Activated B cell treated with CpG ODN at 0.5 μM for 24 hours (primary cell): ENCODE data around the gene KIF26B. TPM values are rescaled to one million over a fixed set of nuclear protein-coding genes. Genes with fewer than 3 reads are reported as not detected.
"Not testable (repeated sequence)": the region's sequence is repeated elsewhere in the genome, so short reads cannot be mapped to it uniquely, and the experiment has no call there.

Experiments
- ATAC-seq: fragments of 200-7000 bp; cut with Tn5 transposase; one replicate; pipeline ENCODE4 v1.10.0; 2021; ENCODE audit warnings: low read depth, mild to moderate bottlenecking, moderate library complexity
- CTCF ChIA-PET: fragments of 350-600 bp; sonication (Branson Sonifier 250); formaldehyde crosslinking; loops from one replicate; lab custom pipeline; 2021; ENCODE audit warnings: antibody characterized with exemption; lab: Charles Lee
- POLR2A ChIA-PET: fragments of 350-600 bp; sonication (Branson Sonifier 250); formaldehyde crosslinking; loops from one replicate; lab custom pipeline; 2021; ENCODE audit warnings: antibody characterized with exemption; lab: Charles Lee
- DNase-seq: peaks from one replicate; pipeline ENCODE4 v3.0.0; 2022
- H3K27ac Mint-ChIP-seq: one replicate; pipeline ENCODE4 v1.8.0; 2020; ENCODE audit warnings: mixed read lengths
- H3K27me3 Mint-ChIP-seq: one replicate; pipeline ENCODE4 v1.8.0; 2021; ENCODE audit warnings: mixed read lengths
- H3K36me3 Mint-ChIP-seq: one replicate; pipeline ENCODE4 v1.8.0; 2021; ENCODE audit warnings: low read depth, mixed read lengths
- H3K4me1 Mint-ChIP-seq: one replicate; pipeline ENCODE4 v1.8.0; 2021; ENCODE audit warnings: mixed read lengths
- H3K4me3 Mint-ChIP-seq: one replicate; pipeline ENCODE4 v1.8.0; 2020; ENCODE audit warnings: mild to moderate bottlenecking, mixed read lengths
- H3K9me3 Mint-ChIP-seq: one replicate; pipeline ENCODE4 v1.8.0; 2020; ENCODE audit warnings: mixed read lengths
- CTCF ChIP-seq: fragments of 200-600 bp; IDR thresholded peaks from one replicate; pipeline ENCODE4 v1.8.0; 2022; ENCODE audit warnings: antibody characterized with exemption, mild to moderate bottlenecking
- intact Hi-C: fragments of 100-400 bp; cut with micrococcal nuclease; formaldehyde crosslinking; loops from one replicate; pipeline ENCODE4 v1.15.1; 2024
- total RNA-seq: library from RNA; stranded (reverse); gene quantifications from 2 replicates; pipeline ENCODE4 v1.2.3, GENCODE V29; 2022

KIF26B gene
- total RNA-seq, 1 donor from 2014 or later = 1.7 TPM

- no peaks in the 10 kb centered on the region for H3K9me3 Mint-ChIP-seq
- no peak for ATAC-seq
- TF ChIP-seq CTCF = no peak
- DNase-seq = no peak
- peaks cover 3% of the 10 kb centered on the region for H3K27me3 Mint-ChIP-seq
- intact Hi-C loops = no loop called here
- peaks cover 6% of the 10 kb centered on the region for H3K4me1 Mint-ChIP-seq
- no peaks in the 10 kb centered on the region for H3K36me3 Mint-ChIP-seq
- H3K27ac Mint-ChIP-seq = no peak overlapping the region
- no peak overlapping the region for H3K4me3 Mint-ChIP-seq
- POLR2A ChIA-PET = no interaction called here
- CTCF ChIA-PET = no interaction called here
These were observed 564.2 kb downstream of the KIF26B start for GRCh38 chr1:245718951-245719350.

DNA sequence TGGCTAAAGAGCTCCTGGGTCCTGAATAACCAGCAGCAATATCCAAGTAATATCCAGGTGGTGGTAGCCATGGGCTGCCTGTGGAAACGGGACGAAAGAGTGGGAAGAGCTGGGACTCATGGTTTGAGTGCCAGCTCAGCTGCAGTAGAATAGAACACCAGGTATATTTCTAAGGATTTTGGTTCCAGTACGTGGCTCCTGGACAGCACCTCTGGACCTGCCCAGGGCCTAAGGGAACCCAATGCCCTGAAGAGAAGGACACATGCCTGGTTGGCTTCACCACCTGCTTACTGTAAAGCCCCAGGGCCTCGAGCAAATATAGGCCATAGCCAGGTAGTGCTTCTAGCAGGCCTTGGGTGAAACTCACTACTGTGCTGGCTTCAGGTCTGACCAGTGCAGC lies 566.7 kb downstream of the KIF26B start:
- Mint-ChIP-seq H3K4me3 (no peak overlapping the region), H3K4me1 (no peaks in the 10 kb centered on the region), H3K27ac (no peak overlapping the region), H3K9me3 (peaks cover 3% of the 10 kb centered on the region), H3K36me3 (no peaks in the 10 kb centered on the region), H3K27me3 (no peaks in the 10 kb centered on the region)
- no peak for TF ChIP-seq CTCF
- ChIA-PET CTCF (no interaction called here), POLR2A (no interaction called here)
- DNase-seq (no peak), ATAC-seq (no peak)
- intact Hi-C loops = no loop called here

DNA sequence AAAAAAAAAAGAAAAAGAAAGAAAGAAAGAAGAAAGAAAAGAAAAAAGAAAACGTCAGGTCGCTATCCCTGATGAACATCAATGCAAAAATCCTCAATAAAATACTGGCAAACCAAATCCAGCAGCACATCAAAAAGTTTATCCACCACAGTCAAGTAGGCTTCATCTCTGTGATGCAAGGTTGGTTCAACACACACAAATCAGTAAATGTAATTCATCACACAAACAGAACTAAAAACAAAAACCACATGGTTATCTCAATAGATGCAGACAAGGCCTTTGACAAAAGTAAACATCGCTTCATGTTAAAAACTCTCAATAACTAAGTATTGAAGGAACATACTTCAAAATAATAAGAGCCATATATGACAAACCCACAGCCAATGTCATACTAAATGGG lies 573.2 kb downstream of the KIF26B start:
- H3K27me3 Mint-ChIP-seq, POLR2A ChIA-PET, H3K4me3 Mint-ChIP-seq, DNase-seq, ATAC-seq, intact Hi-C loops, CTCF ChIA-PET, H3K4me1 Mint-ChIP-seq, H3K27ac Mint-ChIP-seq: not testable (repeated sequence)
- Mint-ChIP-seq H3K36me3 (peaks cover 13% of the 10 kb centered on the region), H3K9me3 (peaks cover 52% of the 10 kb centered on the region)

DNA sequence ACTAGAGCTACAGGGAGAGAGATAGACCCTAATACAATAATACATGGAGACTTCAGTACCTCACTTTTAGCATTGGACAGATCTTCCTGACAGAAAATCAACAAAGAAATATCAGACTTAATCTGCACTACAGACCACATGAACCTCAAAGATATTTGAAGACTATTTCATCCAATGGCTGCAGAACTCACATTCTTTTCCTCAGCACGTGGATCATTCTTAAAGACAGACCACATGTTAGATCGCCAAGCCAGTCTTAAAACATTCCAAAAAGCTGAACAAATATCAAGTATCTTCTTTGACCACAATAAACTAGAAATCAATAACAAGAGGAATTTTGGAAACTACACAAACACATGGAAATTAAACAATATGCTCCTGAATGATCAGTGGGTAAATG lies 576.0 kb downstream of the KIF26B start:
- no peaks in the 10 kb centered on the region for H3K4me1 Mint-ChIP-seq
- peaks cover 53% of the 10 kb centered on the region for H3K9me3 Mint-ChIP-seq
- H3K36me3 Mint-ChIP-seq = peaks cover 13% of the 10 kb centered on the region
- TF ChIP-seq CTCF = no peak
- ChIA-PET CTCF (no interaction called here), POLR2A (no interaction called here)
- DNase-seq (no peak), ATAC-seq (no peak)
- H3K27ac Mint-ChIP-seq = no peak overlapping the region
- no peak overlapping the region for H3K4me3 Mint-ChIP-seq
- no peaks in the 10 kb centered on the region for H3K27me3 Mint-ChIP-seq
- intact Hi-C loops = no loop called here

DNA sequence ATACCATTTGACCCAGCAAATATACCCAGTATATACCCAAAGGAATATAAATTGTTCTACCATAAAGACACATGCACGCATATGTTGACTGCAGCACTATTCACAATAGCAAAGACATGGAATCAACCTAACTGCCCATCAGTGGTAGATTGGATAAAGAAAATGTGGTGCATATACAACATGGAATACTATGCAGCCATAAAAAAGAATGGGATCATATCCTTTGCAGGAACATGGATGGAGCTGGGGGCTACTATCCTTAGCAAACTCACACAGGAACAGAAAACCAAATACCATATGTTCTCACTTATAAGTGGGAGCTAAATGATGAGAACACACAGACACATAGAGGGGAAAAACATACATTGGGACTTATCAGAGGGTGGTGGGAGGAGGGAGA lies 585.6 kb downstream of the KIF26B start:
- H3K4me1 Mint-ChIP-seq, H3K36me3 Mint-ChIP-seq, H3K27me3 Mint-ChIP-seq, POLR2A ChIA-PET, H3K9me3 Mint-ChIP-seq, H3K4me3 Mint-ChIP-seq, H3K27ac Mint-ChIP-seq, CTCF ChIA-PET, intact Hi-C loops, ATAC-seq, DNase-seq: not testable (repeated sequence)

GRCh38 chr1:245742896-245743295 lies 588.1 kb downstream of the KIF26B start:
- no peaks in the 10 kb centered on the region for H3K27me3 Mint-ChIP-seq
- no peak overlapping the region for H3K4me3 Mint-ChIP-seq
- no peak for TF ChIP-seq CTCF
- no peak overlapping the region for H3K27ac Mint-ChIP-seq
- intact Hi-C loops = no loop called here
- no peak for ATAC-seq
- peaks cover 5% of the 10 kb centered on the region for H3K4me1 Mint-ChIP-seq
- DNase-seq = no peak
- CTCF ChIA-PET = no interaction called here
- POLR2A ChIA-PET = no interaction called here
- H3K9me3 Mint-ChIP-seq = peaks cover 11% of the 10 kb centered on the region
- H3K36me3 Mint-ChIP-seq = peaks cover 14% of the 10 kb centered on the region
